GM19023 (cell line): ENCODE measurements around the gene ADCY1.
"Not testable (repeated sequence)": the region's sequence is repeated elsewhere in the genome, so short reads cannot be mapped to it uniquely, and the experiment has no call there.

Experiments
- ATAC-seq: cut with Tn5 transposase; IDR thresholded peaks from one replicate; pipeline ENCODE4 v1.9.1; 2021; ENCODE audit warnings: mild to moderate bottlenecking, moderate library complexity; ENCODE audit not compliant: unreplicated experiment

The ADCY1 gene

GRCh38 chr7:45726883-45727282, 152.7 kb downstream of the ADCY1 start:
- ATAC-seq: no peak

GRCh38 chr7:45731692-45732443, 157.7 kb downstream of the ADCY1 start:
- ATAC-seq: not testable (repeated sequence)

- ATAC-seq: not testable (repeated sequence)
These were observed 164.8 kb downstream of the ADCY1 start for GRCh38 chr7:45738920-45739319.

- not testable (repeated sequence) for ATAC-seq
These were observed 166.4 kb downstream of the ADCY1 start for GRCh38 chr7:45740573-45740972.

- not testable (repeated sequence) for ATAC-seq
These were observed 174.8 kb downstream of the ADCY1 start for GRCh38 chr7:45748976-45749375.

GRCh38 chr7:45751352-45751751, 177.2 kb downstream of the ADCY1 start:
- ATAC-seq: not testable (repeated sequence)

GRCh38 chr7:45756333-45756732, 182.2 kb downstream of the ADCY1 start:
- not testable (repeated sequence) for ATAC-seq

GRCh38 chr7:45756757-45757156, 182.6 kb downstream of the ADCY1 start:
- not testable (repeated sequence) for ATAC-seq

- not testable (repeated sequence) for ATAC-seq
These were observed 185.3 kb downstream of the ADCY1 start for GRCh38 chr7:45759464-45759863.

- not testable (repeated sequence) for ATAC-seq
These were observed 187.5 kb downstream of the ADCY1 start for GRCh38 chr7:45761545-45762205.

GRCh38 chr7:45762225-45762994, 188.2 kb downstream of the ADCY1 start:
- ATAC-seq: not testable (repeated sequence)

- ATAC-seq: peak; percentile 100
These were observed 194.6 kb downstream of the ADCY1 start for GRCh38 chr7:45768516-45769394.

GRCh38 chr7:45769626-45770025, 195.5 kb downstream of the ADCY1 start:
- not testable (repeated sequence) for ATAC-seq
